Measurements from ENCODE around the gene RFC3.

GRCh38 chr13:33827139-33827538, 9.2 kb downstream of the RFC3 start:
- TF ChIP-seq CTCF (IDR thresholded peaks at IDR 0.05), result no peak
- no peak for TF ChIP-seq POLR2AphosphoS5 (IDR thresholded peaks at IDR 0.05)
